Bronchial epithelial cell (primary cell): Measurements from ENCODE around the gene EPHA3. TPM values are rescaled to one million over a fixed set of nuclear protein-coding genes. Genes with fewer than 3 reads are reported as not detected.

ENCODE experiments used
- DNase-seq: peaks from one replicate; pipeline ENCODE4 v3.0.0-alpha.2; 2010; ENCODE audit warnings: low read depth
- FAIRE-seq: peaks from 2 replicates; lab custom pipeline; 2011; peaks lifted over from hg19 to GRCh38; lab: Jason Lieb, UNC
- H3K27me3 ChIP-seq: 2 replicates; pipeline ENCODE4 v1.5.1; 2011; ENCODE audit warnings: low read length; ENCODE audit not compliant: control insufficient read depth, insufficient read depth
- H3K36me3 ChIP-seq: 2 replicates; pipeline ENCODE4 v1.5.1; 2011; ENCODE audit warnings: low read length; ENCODE audit not compliant: control insufficient read depth, insufficient read depth
- H3K4me3 ChIP-seq: 2 replicates; pipeline ENCODE4 v1.5.1; 2011; ENCODE audit warnings: mild to moderate bottlenecking, low read depth, low read length, control low read depth
- CTCF ChIP-seq: IDR thresholded peaks from 2 replicates; pipeline ENCODE4 v1.5.1; 2011; ENCODE audit warnings: mild to moderate bottlenecking, moderate library complexity, low read length, control low read depth, inconsistent platforms; ENCODE audit not compliant: insufficient read depth, severe bottlenecking
- total RNA-seq: library from RNA; depleted of rRNA; stranded (reverse); fragments of >200 nt; gene quantifications from 2 replicates; pipeline ENCODE4 v1.2.1, GENCODE V29; 2014

The EPHA3 gene
- total RNA-seq, 1 donor from 2014 or later: under 0.01 TPM

- DNase-seq (no peak), FAIRE-seq (no peak)
- Histone ChIP-seq H3K4me3 (no peak overlapping the region), H3K27me3 (no peaks in the 10 kb centered on the region), H3K36me3 (no peaks in the 10 kb centered on the region)
- TF ChIP-seq CTCF: no peak
Measured at GRCh38 chr3:89494734-89495133, 387.3 kb downstream of the EPHA3 start.

GRCh38 chr3:89503891-89504391 lies 396.5 kb downstream of the EPHA3 start:
- FAIRE-seq (no peak), DNase-seq (no peak)
- no peak for TF ChIP-seq CTCF
- Histone ChIP-seq H3K4me3 (no peak overlapping the region), H3K27me3 (no peaks in the 10 kb centered on the region), H3K36me3 (no peaks in the 10 kb centered on the region)

GRCh38 chr3:89504432-89504831 lies 397.0 kb downstream of the EPHA3 start:
- Histone ChIP-seq H3K4me3 (no peak overlapping the region), H3K36me3 (no peaks in the 10 kb centered on the region), H3K27me3 (no peaks in the 10 kb centered on the region)
- FAIRE-seq: no peak
- TF ChIP-seq CTCF: no peak
- DNase-seq: no peak

GRCh38 chr3:89506462-89507103 lies 399.2 kb downstream of the EPHA3 start:
- H3K27me3 ChIP-seq: no peaks in the 10 kb centered on the region
- FAIRE-seq (no peak), DNase-seq (no peak)
- H3K4me3 ChIP-seq: no peak overlapping the region
- no peak for TF ChIP-seq CTCF
- no peaks in the 10 kb centered on the region for H3K36me3 ChIP-seq

GRCh38 chr3:89521328-89521727 lies 413.9 kb downstream of the EPHA3 start:
- Histone ChIP-seq H3K27me3 (no peaks in the 10 kb centered on the region), H3K36me3 (no peaks in the 10 kb centered on the region), H3K4me3 (no peak overlapping the region)
- no peak for TF ChIP-seq CTCF
- FAIRE-seq: no peak
- no peak for DNase-seq

- H3K27me3 ChIP-seq: no peaks in the 10 kb centered on the region
- no peaks in the 10 kb centered on the region for H3K36me3 ChIP-seq
- no peak overlapping the region for H3K4me3 ChIP-seq
- DNase-seq: no peak
- no peak for FAIRE-seq
- no peak for TF ChIP-seq CTCF
Measured at GRCh38 chr3:89522155-89522554, 414.7 kb downstream of the EPHA3 start.
